Measurements from ENCODE around the gene TERB1.

The TERB1 gene

DNA sequence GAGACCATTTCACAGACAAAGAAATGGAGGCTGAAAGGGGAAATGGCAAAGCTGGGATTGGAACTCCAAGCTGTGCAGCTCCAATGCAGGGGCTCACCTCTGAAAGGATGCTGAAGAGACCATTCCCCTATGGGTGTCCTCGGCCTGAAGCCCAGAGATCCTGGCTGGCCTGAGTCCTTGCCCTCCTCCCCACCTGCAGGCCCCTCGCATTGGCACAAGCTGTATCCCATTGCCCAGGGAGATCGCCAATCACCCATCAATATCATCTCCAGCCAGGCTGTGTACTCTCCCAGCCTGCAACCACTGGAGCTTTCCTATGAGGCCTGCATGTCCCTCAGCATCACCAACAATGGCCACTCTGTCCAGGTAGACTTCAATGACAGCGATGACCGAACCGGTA lies 45.4 kb upstream of the TERB1 start:
- DNase-seq (ENCODE audit: low read depth), result no peak
- no peak overlapping the region for H3K4me3 ChIP-seq (ENCODE audit: low read depth, low read length)
- TF ChIP-seq MYC (IDR thresholded peaks at IDR 0.05; ENCODE audit: low read depth, low read length) (no peak), CTCF (IDR thresholded peaks at IDR 0.05; ENCODE audit: low read depth, low read length) (no peak)

DNA sequence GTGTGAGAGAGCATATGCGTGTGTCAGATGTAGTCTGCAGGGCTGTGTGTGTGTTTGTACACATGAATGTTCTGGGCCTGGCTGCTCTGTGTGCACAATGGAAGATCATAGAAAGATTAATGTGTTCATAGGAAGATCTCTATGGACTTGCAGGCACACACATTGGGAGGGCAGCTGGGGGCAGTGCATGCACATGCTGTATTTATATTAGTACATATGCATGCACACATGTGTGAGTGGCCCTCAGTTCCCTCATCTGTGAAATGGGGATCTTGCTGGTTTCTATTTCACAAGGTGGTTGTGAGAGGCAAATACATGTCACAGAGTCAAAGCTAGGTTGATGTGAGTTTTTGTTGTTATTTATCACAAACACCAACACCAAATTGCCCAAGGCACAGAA lies 44.9 kb upstream of the TERB1 start:
- TF ChIP-seq MYC (IDR thresholded peaks at IDR 0.05; ENCODE audit: low read depth, low read length), result no peak
- TF ChIP-seq, protein P1, sequence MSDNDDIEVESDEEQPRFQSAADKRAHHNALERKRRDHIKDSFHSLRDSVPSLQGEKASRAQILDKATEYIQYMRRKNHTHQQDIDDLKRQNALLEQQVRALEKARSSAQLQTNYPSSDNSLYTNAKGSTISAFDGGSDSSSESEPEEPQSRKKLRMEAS (IDR thresholded peaks at IDR 0.05; ENCODE audit: low read depth, low read length), result no peak
- no peak for TF ChIP-seq CTCF (IDR thresholded peaks at IDR 0.05; ENCODE audit: low read depth, low read length)
- no peak for TF ChIP-seq POLR2A (IDR thresholded peaks at IDR 0.05; ENCODE audit: extremely low read depth, insufficient read length)
- H3K4me3 ChIP-seq (ENCODE audit: low read depth, low read length), result no peak overlapping the region
- DNase-seq (ENCODE audit: low read depth), result no peak

GRCh38 chr16:66845791-66846221 lies 44.4 kb upstream of the TERB1 start:
- H3K4me3 ChIP-seq (ENCODE audit: low read depth, low read length), result no peak overlapping the region
- no peak for DNase-seq (ENCODE audit: low read depth)
- no peak for TF ChIP-seq CTCF (IDR thresholded peaks at IDR 0.05; ENCODE audit: low read depth, low read length)
- TF ChIP-seq POLR2A (IDR thresholded peaks at IDR 0.05; ENCODE audit: extremely low read depth, insufficient read length), result no peak
- no peak for TF ChIP-seq MYC (IDR thresholded peaks at IDR 0.05; ENCODE audit: low read depth, low read length)
- TF ChIP-seq, protein P1 (IDR thresholded peaks at IDR 0.05; ENCODE audit: low read depth, low read length), result no peak

DNA sequence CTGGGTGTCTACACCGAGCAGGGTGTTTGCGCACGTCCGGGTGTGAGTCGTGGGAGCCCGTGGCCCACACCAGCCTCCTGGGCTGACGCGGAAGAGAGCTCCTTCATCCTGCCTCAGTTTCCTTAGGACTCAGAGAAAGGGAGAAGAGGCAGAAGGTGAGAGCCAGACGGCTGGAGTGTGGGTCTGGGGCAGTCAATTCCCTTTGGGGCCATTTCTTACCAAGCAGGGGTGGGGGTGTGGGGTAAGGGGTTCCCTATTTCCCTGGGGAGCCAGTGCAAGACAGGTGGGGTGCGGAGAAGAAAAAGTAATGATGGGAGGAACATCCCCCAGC lies 43.7 kb upstream of the TERB1 start:
- H3K4me3 ChIP-seq (ENCODE audit: low read depth, low read length), result no peak overlapping the region
- DNase-seq (ENCODE audit: low read depth), result no peak
- TF ChIP-seq, protein P1 (IDR thresholded peaks at IDR 0.05; ENCODE audit: low read depth, low read length), result no peak
- TF ChIP-seq POLR2A (IDR thresholded peaks at IDR 0.05; ENCODE audit: extremely low read depth, insufficient read length) (no peak), MYC (IDR thresholded peaks at IDR 0.05; ENCODE audit: low read depth, low read length) (no peak), CTCF (IDR thresholded peaks at IDR 0.05; ENCODE audit: low read depth, low read length) (no peak)

DNA sequence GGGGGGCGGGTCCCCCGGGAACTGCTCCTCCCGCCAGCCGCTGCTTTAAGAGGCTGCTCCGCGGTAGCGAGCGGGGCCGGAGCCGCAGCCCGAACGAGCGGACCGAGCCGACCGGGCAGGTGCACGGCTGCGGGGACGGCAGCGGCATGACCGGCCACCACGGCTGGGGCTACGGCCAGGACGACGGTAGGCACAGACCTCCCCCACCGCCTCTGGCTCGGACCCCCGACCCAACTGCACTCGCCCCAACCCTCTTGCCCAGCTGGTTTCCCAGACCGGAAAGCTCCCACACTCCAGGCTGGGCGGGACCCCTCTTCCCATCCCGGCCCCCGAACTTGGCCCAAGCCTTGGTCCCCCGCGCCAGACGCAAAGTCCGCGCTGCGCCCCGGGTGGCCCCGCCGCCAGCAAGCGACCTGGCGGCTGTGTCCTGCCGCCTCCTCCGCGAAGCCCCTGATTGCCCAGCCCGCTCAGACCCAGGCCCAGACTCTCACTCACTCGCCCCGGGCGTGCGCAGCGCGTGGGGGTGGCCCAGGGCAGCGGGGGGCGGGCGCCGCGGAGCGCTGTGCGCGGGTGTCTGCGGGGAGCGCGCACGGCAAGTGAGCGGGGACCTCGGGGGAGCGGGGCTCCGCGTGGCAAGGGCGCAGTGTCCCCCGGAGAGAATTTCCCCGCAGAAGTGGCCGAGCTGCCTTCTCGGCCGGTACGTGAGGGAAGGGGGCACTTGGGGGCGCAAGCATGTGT lies 43.1 kb upstream of the TERB1 start, which contains the start of gene CA7:
Gene CA7, plus strand, starts transcription at position 73 of the 738 bp plus-strand sequence. Its CDS starts 74 bp downstream, at position 147.
- H3K4me3 ChIP-seq (ENCODE audit: low read depth, low read length), result no peak within 1 kb of the TSS

More for the DNA sequence above, 43.1 kb upstream of the TERB1 start, which contains the start of gene CA7:
- DNase-seq (ENCODE audit: low read depth), result no peak
- TF ChIP-seq CTCF (IDR thresholded peaks at IDR 0.05; ENCODE audit: low read depth, low read length), result no peak
- TF ChIP-seq, protein P1 (IDR thresholded peaks at IDR 0.05; ENCODE audit: low read depth, low read length), result no peak
- TF ChIP-seq MYC (IDR thresholded peaks at IDR 0.05; ENCODE audit: low read depth, low read length), result no peak
- TF ChIP-seq POLR2A (IDR thresholded peaks at IDR 0.05; ENCODE audit: extremely low read depth, insufficient read length), result no peak
